Measurements from ENCODE around the gene CD2.

- TF ChIP-seq CTCF (IDR thresholded peaks at IDR 0.05) (peak in 4 of 6 experiments; percentile 11 to 35 (median 24)), POLR2A (IDR thresholded peaks at IDR 0.05) (no peak)
Measured at GRCh38 chr1:116763787-116764465, 9.7 kb downstream of the CD2 start.
